GM18861 (cell line): ENCODE data around the gene EPS8L3.

Source experiments
- ATAC-seq: cut with Tn5 transposase; IDR thresholded peaks from one replicate; pipeline ENCODE4 v1.9.1; 2021; ENCODE audit not compliant: unreplicated experiment

The EPS8L3 gene

DNA sequence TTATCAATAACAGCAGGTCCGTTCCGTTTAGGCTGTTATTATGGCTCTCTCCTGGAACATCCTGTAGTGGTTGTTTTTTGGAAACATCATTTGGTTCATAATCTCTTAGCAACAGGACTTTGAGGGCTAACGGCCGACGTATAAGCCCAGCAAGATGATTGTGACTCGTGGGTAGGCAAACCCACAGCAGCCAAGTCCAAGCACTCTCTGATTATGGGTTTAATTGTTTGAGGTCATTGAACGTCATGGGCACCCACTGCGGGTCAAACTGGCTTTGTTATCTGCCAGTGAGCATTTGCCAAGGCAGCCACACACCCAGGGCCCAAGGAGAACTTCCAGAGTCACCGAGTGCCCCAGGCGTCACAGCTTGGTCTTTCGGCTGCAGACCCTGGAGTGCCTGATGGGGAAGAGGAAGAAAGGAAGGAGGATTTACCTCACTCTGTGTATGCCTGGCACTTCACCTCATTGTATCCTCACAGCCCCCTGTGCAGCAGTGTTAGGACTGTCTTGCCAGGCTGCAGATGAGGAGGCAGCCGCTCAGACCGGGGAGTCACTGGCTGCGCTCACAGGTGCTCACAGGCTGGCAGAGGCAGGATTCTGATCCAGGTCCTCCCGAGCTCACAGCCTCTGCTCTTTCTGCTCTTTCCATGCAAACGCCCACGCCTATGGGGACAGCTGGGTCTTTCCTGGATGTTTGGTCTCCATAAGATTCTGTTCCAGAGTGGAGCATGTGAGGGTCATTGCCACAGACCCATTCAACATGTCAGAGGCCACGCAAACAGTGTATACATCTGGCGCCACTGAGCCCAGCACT is 30.8 kb upstream of the EPS8L3 start:
- ATAC-seq = no peak

DNA sequence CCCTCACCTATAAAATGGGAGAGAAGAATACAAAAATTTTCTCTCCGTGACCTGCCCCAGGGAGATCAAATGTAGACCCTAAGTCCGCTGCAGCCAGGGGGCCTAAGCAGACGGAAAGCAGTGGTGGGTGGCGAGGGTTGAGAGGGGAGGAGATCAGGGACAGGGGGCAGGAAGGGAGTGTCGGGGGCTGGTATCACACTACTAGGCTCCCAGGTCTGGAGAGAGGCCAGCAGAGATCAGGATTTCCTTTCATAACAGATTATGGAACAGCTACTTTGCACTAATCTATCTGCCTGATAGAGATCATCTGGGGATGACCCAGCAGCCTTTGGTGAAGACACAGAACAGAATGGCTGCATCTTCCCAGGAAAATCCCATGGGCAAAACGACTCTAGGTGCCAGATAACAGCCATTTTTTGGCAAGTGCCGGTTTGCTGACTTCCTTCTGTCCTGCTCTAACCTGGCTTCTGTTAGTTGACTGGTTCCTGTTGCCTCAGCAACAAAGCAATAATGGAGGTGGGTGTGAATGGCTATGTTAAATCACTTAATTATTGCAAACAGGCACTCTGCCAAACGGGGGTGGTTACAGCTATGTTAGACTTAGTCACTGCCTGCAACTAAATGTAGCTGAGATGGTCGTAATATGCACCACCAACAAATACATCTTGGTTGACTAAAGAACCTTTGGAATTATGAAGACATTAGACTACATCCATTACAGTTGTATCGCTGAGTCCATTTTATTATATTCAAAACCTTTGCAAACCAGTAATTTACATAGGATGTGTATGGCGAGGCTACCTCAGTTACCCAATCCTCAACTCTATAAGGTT is 30.0 kb upstream of the EPS8L3 start:
- ATAC-seq = no peak

GRCh38 chr1:109793089-109793485 is 29.4 kb upstream of the EPS8L3 start:
- no peak for ATAC-seq

DNA sequence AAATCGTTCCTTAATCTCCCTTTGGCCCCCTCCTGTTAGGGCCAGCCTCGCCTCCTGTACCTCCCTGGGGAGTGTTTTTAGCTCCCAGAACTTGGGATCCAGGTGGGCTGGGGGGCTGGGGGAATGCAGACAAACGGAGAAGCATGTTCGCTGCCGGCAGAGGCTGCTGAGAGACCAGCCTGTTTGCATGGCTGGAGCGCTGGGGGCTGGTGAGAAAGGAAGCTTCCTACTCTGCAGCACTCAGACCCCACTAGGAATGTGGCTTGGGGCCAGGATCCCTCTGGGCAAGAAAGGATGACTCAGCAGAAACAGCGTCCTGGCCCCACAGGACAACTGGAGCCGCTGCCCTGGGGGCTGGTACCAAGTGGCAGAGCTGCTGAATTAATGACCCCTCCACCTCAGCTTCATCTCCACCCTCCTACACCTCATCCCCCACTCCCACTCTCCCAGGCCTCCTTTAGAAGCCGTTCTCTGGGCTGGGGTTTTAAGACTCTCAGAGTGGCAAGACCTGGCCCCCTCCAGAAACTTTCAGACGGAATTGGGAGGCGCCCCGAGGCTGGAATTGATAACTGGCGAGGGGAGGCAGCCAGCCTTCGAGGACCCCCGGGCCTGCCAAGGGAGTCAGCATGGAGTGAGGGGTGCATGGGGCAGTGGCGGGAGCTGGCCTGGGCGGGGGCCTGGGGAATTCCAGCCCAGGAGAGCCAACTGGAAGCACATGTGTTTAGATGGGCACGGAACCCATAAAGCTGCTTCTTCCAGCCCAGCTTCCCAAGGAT is 28.5 kb upstream of the EPS8L3 start:
- ATAC-seq = no peak

GRCh38 chr1:109791495-109792043 is 27.8 kb upstream of the EPS8L3 start:
- ATAC-seq = no peak

DNA sequence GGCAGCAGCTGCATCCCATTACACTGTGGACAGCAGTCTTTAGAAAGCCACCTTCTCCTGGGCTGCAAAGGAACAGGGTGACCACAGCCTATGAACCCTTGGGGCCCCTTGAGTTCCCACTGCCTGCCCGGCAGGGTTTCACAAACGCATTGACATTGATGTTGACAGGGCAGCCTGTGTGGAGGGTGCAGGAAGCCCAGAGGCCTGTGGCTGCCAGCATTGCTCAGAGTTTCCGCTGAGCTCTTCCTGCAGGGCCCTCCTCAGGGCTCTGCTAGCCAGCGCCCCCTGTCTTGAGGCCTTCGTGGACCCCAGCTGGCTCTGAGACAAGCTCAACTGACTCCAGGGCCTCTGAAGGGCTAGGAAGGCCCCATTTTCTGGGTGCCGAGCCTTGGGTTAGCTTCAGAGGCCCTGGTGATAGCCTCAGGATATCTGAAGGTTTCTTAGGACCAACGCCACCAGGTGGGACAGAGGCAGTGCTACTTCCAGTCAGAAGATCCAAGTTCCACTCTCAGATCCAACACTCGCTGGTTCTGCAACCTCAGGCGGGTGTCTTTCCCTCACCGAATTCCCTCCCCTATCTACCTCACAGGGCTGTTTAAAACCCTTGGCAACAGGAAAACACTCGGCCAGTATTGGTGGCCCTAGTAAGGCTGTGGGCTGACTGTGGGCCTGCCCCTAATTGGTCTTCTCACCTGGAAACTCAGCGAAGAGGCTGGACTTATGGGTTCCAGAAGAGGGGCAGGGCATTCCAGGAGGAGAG is 27.2 kb upstream of the EPS8L3 start:
- ATAC-seq = peak; percentile 74

GRCh38 chr1:109790329-109790728 is 26.6 kb upstream of the EPS8L3 start:
- ATAC-seq = no peak

GRCh38 chr1:109789551-109790180 is 25.9 kb upstream of the EPS8L3 start:
- no peak for ATAC-seq

DNA sequence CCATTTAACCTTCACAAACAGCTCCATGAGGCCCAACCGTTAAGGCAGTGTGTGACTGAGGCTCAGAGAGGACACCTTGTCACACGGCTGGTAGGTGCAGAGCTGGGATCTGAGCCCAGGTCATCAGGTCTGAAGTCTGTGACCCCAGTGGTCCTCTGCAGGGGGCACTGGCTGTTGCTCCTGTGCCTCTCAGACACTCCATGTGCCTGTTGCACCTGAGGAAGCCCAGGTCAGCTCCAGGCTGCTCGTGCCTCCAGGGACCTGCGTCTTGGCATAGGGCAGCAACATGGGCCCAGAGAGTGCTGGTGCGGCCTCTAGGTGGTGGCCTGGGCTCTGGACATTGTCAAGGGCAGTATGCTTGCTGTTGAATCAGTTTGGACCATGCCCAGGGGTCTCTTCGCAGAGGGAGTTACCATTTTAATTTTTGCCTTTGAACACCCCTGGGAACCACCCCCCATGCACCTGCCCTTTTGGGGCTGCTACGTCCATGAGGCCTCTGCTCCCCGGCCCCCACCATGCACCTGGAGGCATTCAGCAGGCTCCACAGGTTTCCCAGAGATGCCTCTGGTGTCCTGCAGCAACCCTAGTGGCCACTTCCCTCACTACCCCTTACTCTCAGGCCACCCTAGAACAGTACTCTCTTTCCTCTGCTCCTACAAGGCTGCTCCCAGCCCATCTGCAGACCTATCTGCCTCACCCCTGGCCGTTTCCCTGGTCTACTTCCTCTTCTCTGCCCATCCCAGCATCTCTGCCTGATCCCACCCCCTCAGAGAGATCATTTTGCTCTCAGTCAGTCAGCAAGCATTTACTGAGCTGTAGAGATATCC is 25.2 kb upstream of the EPS8L3 start:
- ATAC-seq = no peak

DNA sequence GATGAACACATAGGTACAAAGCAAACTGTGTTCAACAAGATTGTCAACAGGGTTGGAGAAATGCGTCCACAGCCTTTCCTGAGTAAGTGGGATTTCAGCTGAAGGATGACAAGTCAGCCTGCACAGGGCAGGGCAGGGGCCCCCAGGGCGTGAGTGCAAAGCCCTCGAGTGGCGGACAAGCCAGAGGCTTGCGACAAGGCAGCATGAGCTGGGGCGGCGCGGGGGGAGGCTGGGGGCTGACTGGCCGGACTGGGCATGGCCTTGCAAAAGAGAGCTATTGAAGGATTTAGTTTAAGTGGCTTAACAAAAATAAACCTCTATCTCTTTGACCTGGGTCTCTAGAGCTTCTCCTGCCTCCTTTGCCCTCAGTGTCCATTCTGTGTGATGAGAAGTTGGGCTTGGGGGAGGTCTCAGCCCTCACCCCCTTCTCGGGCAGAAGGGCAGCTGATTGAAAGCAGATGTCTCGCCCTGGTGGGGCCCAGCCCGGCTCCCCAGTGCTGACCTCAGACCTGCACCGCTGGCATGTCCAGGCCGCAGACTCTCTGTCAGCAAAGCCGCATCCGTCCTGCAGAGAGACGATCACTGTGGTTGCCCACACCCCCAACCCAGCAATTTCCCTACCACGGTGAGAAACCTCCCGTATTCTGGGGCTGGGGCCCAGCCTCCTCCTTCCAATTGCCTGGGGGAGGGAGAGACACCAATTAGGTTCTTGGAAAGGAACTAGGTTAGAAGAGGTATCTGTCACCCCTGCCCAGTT is 24.3 kb upstream of the EPS8L3 start:
- no peak for ATAC-seq

- ATAC-seq = no peak
These were observed 23.6 kb upstream of the EPS8L3 start for GRCh38 chr1:109787211-109787844.

DNA sequence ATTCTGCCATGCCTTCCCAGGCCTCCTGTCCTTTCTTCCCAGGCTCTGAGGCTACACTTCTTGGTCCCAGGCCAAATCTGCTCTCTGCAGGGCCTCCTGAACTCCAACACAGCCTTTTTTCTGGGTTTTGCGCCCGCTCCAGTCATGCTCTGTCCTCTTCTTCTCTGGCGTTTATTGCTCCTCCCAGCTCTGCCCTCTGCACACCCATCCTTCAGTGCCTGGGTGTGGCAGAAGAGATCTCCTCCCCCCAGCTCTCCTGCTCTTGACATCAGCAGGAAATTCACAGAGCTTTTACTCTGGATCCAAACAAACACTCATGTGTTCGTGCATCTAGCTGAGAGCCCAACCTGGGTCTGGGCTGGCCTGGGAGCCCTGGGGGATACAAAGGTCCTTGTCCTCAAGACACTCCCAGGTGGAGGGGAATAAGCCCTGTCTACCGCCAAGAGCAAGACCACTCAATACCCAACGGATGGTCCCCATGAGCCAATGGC is 22.9 kb upstream of the EPS8L3 start:
- ATAC-seq = no peak

DNA sequence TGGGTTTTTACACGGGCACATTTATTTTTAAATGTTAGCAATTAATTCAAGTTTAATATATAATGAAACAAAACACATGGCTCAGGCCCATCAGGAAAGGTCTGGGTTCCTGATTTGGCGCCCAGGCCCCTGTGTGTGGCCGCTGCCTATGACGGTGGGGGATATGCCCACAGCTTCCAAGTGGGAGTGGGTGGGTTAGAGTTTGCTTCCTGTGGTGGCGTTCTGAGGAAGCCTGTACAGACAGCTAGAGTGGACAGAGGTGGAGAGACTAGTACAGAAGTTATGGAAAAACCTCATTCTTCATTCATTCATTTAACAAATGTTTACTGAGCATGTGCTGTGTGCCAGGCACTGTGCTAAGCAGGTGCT is 22.4 kb upstream of the EPS8L3 start:
- no peak for ATAC-seq

GRCh38 chr1:109785446-109786111 is 21.9 kb upstream of the EPS8L3 start:
- no peak for ATAC-seq

GRCh38 chr1:109784551-109785252 is 21.0 kb upstream of the EPS8L3 start:
- ATAC-seq = no peak

GRCh38 chr1:109783436-109783835 is 19.7 kb upstream of the EPS8L3 start:
- no peak for ATAC-seq

- ATAC-seq = no peak
These were observed 19.2 kb upstream of the EPS8L3 start for GRCh38 chr1:109782927-109783326.
